IMR-90 (cell line): ENCODE data around the gene MGAT4C. TPM values are rescaled to one million over a fixed set of nuclear protein-coding genes. Genes with fewer than 3 reads are reported as not detected.

Experiments used
- ATAC-seq: fragments of 200-7000 bp; cut with Tn5 transposase; 2 replicates; pipeline ENCODE4 v1.9.1; 2020; ENCODE audit warnings: low read depth, mild to moderate bottlenecking, moderate library complexity
- BruUV-seq: library from RNA; stranded (reverse); fragments of 400-500 nt; replicated peaks from 2 replicates; lab custom pipeline; 2021; lab: Mats Ljungman, UMichigan
- CTCF ChIA-PET: fragments of 300-600 bp; formaldehyde crosslinking; extraction: SDS; loops from one replicate; lab custom pipeline; 2021; ENCODE audit warnings: antibody characterized with exemption; lab: Yijun Ruan, JAX
- POLR2A ChIA-PET: fragments of 300-600 bp; sonication (Branson Sonifier 250); formaldehyde crosslinking; loops from one replicate; lab custom pipeline; 2022; ENCODE audit warnings: antibody characterized with exemption; ENCODE audit not compliant: unreplicated experiment; lab: Charles Lee
- DNase-seq: peaks from one replicate; pipeline ENCODE4 v3.0.0; 2013
- H2AFZ ChIP-seq: replicated peaks from 2 replicates; pipeline ENCODE3; 2013; ENCODE audit warnings: low read length, mild to moderate bottlenecking; ENCODE audit not compliant: poor library complexity
- H2AK5ac ChIP-seq: 2 replicates; pipeline ENCODE4 v1.6.1; 2013; ENCODE audit warnings: low read depth, low read length, inconsistent platforms
- H2AK9ac ChIP-seq: replicated peaks from 2 replicates; pipeline ENCODE3; 2013; ENCODE audit warnings: mild to moderate bottlenecking, low read depth, low read length, moderate library complexity; ENCODE audit not compliant: poor library complexity
- H2BK120ac ChIP-seq: 2 replicates; pipeline ENCODE4 v1.6.1; 2013; ENCODE audit warnings: low read depth, low read length, inconsistent platforms
- H2BK15ac ChIP-seq: 3 replicates; pipeline ENCODE4 v1.6.1; 2013; ENCODE audit warnings: low read depth, low read length, inconsistent platforms
- H2BK20ac ChIP-seq: 2 replicates; pipeline ENCODE4 v1.6.1; 2013; ENCODE audit warnings: low read depth, mild to moderate bottlenecking, inconsistent platforms, low read length, moderate library complexity
- H2BK5ac ChIP-seq: 2 replicates; pipeline ENCODE4 v1.6.1; 2013; ENCODE audit warnings: mild to moderate bottlenecking, low read depth, low read length, inconsistent platforms; ENCODE audit not compliant: poor library complexity, severe bottlenecking
- H3K14ac ChIP-seq: replicated peaks from 2 replicates; pipeline ENCODE4 v1.6.1; 2013; ENCODE audit warnings: low read depth, low read length, inconsistent platforms
- H3K18ac ChIP-seq: 2 replicates; pipeline ENCODE4 v1.6.1; 2013; ENCODE audit warnings: low read depth, low read length, control low read depth
- H3K23ac ChIP-seq: 2 replicates; pipeline ENCODE4 v1.6.1; 2013; ENCODE audit warnings: low read depth, low read length, inconsistent platforms
- H3K27ac ChIP-seq: 2 replicates; pipeline ENCODE4 v1.5.1; 2013; ENCODE audit warnings: mild to moderate bottlenecking, control low read depth, low read length; ENCODE audit not compliant: insufficient read depth
- H3K27me3 ChIP-seq: 2 replicates; pipeline ENCODE4 v1.6.1; 2013; ENCODE audit warnings: low read length; ENCODE audit not compliant: control insufficient read depth, insufficient read depth
- H3K36me3 ChIP-seq: 2 replicates; pipeline ENCODE4 v1.6.1; 2013; ENCODE audit warnings: low read length, mixed read lengths; ENCODE audit not compliant: control insufficient read depth, insufficient read depth
- H3K4ac ChIP-seq: 2 replicates; pipeline ENCODE4 v1.6.1; 2013; ENCODE audit warnings: low read depth, low read length, inconsistent platforms
- H3K4me1 ChIP-seq: 2 replicates; pipeline ENCODE4 v1.6.1; 2013; ENCODE audit warnings: low read length, mixed read lengths; ENCODE audit not compliant: control insufficient read depth, insufficient read depth
- H3K4me2 ChIP-seq: 2 replicates; pipeline ENCODE4 v1.6.1; 2013; ENCODE audit warnings: low read depth, mild to moderate bottlenecking, control low read depth, low read length, moderate library complexity
- H3K4me3 ChIP-seq: 2 replicates; pipeline ENCODE4 v1.5.1; 2013; ENCODE audit warnings: low read depth, mild to moderate bottlenecking, control low read depth, low read length, moderate library complexity; ENCODE audit not compliant: insufficient read depth
- H3K56ac ChIP-seq: 2 replicates; pipeline ENCODE4 v1.6.1; 2013; ENCODE audit warnings: low read length, inconsistent platforms; ENCODE audit not compliant: insufficient read depth; ENCODE audit errors: extremely low read depth
- H3K79me1 ChIP-seq, 2 experiments: 2 replicates each; pipeline ENCODE4 v1.6.1; 2013; ENCODE audit warnings: low read length in 2 of 2, inconsistent platforms in 1 of 2, low read depth in 1 of 2
- H3K9ac ChIP-seq: 2 replicates; pipeline ENCODE4 v1.6.1; 2013; ENCODE audit warnings: low read depth, low read length, control low read depth
- H3K9me1 ChIP-seq: 2 replicates; pipeline ENCODE4 v1.6.1; 2013; ENCODE audit warnings: low read length, inconsistent platforms; ENCODE audit not compliant: insufficient read depth
- H3K9me3 ChIP-seq: 2 replicates; pipeline ENCODE4 v1.6.1; 2013; ENCODE audit warnings: low read length; ENCODE audit not compliant: control insufficient read depth, insufficient read depth
- H4K20me1 ChIP-seq: 2 replicates; pipeline ENCODE4 v1.6.1; 2013; ENCODE audit warnings: low read length, inconsistent platforms; ENCODE audit not compliant: insufficient read depth
- H4K5ac ChIP-seq: 2 replicates; pipeline ENCODE4 v1.6.1; 2013; ENCODE audit warnings: mild to moderate bottlenecking, low read depth, low read length, control low read depth
- H4K8ac ChIP-seq, 2 experiments: 2 replicates each; pipeline ENCODE4 v1.6.1; 2013; ENCODE audit warnings: low read depth in 2 of 2, low read length in 2 of 2, control low read depth in 1 of 2, inconsistent platforms in 1 of 2
- H4K91ac ChIP-seq: 2 replicates; pipeline ENCODE4 v1.6.1; 2013; ENCODE audit warnings: low read depth, low read length, inconsistent platforms; ENCODE audit not compliant: insufficient read depth
- FOS ChIP-seq: fragments of 150-350 bp; IDR thresholded peaks from 2 replicates; pipeline ENCODE4 v1.6.1; 2016; ENCODE audit warnings: low read depth, low read length
- MAZ ChIP-seq: IDR thresholded peaks from 2 replicates; pipeline ENCODE4 v1.6.1; 2012; ENCODE audit warnings: low read depth, mild to moderate bottlenecking, low read length, improper control_type of control experiment, moderate library complexity, borderline replicate concordance
- RAD21 ChIP-seq: IDR thresholded peaks from 2 replicates; pipeline ENCODE4 v1.6.1; 2012; ENCODE audit warnings: low read length, improper control_type of control experiment
- RCOR1 ChIP-seq: IDR thresholded peaks from 2 replicates; pipeline ENCODE4 v1.6.1; 2012; ENCODE audit warnings: mild to moderate bottlenecking, low read length, improper control_type of control experiment; ENCODE audit not compliant: insufficient replicate concordance
- WGBS, 2 experiments: methylation state at CpG; one replicate each; pipeline versions ENCODE4 v1.1.5 to v1.1.7; 2013; ENCODE audit warnings: missing lambda C conversion rate in 2 of 2; ENCODE audit not compliant: insufficient read length in 1 of 2; ENCODE audit errors: extremely low coverage in 2 of 2; 5-methylcytosine and 5-hydroxymethylcytosine counted together
- dilution Hi-C: fragments of 300-500 bp; cut with HindIII; formaldehyde crosslinking; loops from one replicate; pipeline ENCODE4 v1.14.3; 2018; ENCODE audit warnings: low sequenced_read_pairs; ENCODE audit not compliant: unreplicated experiment
- in situ Hi-C: fragments of 300-500 bp; cut with MboI; formaldehyde crosslinking; loops from 3 replicates; pipeline ENCODE4 v1.14.3; 2019; ENCODE audit warnings: low sequenced_read_pairs, inconsistent platforms, mixed read lengths
- intact Hi-C: fragments of 100-400 bp; cut with micrococcal nuclease; formaldehyde crosslinking; loops from 2 replicates; pipeline ENCODE4 v1.10.0; 2022
- polyA plus RNA-seq, 3 experiments: library from polyadenylated mRNA; depleted of rRNA; stranded (reverse); fragments of >200 nt; gene quantifications; 2 replicates each; pipeline ENCODE4 v1.2.3, GENCODE V29; 2012; ENCODE audit warnings: low replicate concordance in 1 of 3
- total RNA-seq: library from RNA; depleted of rRNA; stranded (reverse); fragments of >200 nt; gene quantifications from 2 replicates; pipeline ENCODE4 v1.2.3, GENCODE V29; 2012
- TF ChIP-seq, protein P1 (sequence below): fragments of 150-350 bp; IDR thresholded peaks from 2 replicates; pipeline ENCODE4 v1.6.1; 2017; ENCODE audit warnings: mild to moderate bottlenecking, antibody characterized with exemption, low read length, low read depth

MGAT4C gene
- total and polyA plus RNA-seq, 2 of the 4 experiments (the other 2 are of a cell fraction): not detected

DNA sequence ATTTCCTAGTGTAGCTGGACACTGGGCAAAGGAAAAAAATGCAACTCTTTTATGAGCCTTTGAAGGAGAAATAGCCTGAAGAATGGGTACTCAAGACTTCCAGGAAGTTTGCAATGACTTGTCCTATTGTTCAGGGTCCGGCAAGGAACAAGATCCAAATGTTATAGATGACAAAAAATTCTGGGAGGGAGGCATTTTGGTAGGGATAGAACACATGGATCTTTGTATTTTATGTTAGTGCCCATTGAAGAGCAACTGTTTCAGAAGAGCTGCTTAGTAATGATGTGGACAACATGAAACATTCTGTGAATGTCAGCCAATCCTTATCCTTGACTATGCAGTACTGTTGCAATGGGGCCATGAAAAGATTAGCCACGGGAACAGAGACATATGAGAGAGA is 138.0 kb downstream of the MGAT4C start:
- no peak overlapping the region for H2AK9ac ChIP-seq
- H2BK5ac ChIP-seq: no peak overlapping the region
- H3K23ac ChIP-seq: no peak overlapping the region
- no peaks in the 10 kb centered on the region for H3K9me3 ChIP-seq
- no CpG with 5 or more reads among the region's 2 CpGs for WGBS, 2 experiments
- TF ChIP-seq, protein P1, sequence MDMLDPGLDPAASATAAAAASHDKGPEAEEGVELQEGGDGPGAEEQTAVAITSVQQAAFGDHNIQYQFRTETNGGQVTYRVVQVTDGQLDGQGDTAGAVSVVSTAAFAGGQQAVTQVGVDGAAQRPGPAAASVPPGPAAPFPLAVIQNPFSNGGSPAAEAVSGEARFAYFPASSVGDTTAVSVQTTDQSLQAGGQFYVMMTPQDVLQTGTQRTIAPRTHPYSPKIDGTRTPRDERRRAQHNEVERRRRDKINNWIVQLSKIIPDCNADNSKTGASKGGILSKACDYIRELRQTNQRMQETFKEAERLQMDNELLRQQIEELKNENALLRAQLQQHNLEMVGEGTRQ: no peak
- no peak for TF ChIP-seq RAD21
- no peak for TF ChIP-seq FOS
- no peak for TF ChIP-seq MAZ
- no peak for TF ChIP-seq RCOR1
- no peaks in the 10 kb centered on the region for H3K4me1 ChIP-seq
- H3K9me1 ChIP-seq: no peaks in the 10 kb centered on the region
- H4K20me1 ChIP-seq: no peaks in the 10 kb centered on the region
- H3K79me1 ChIP-seq: no peaks in the 10 kb centered on the region
- ATAC-seq (no peak), DNase-seq (no peak)
- H4K8ac ChIP-seq: no peak overlapping the region
- H2AK5ac ChIP-seq: no peak overlapping the region
- no peak overlapping the region for H3K9ac ChIP-seq
- no peaks in the 10 kb centered on the region for H3K36me3 ChIP-seq
- no peak overlapping the region for H3K18ac ChIP-seq
- in situ Hi-C loops: no loop called here
- no peak overlapping the region for H3K4me2 ChIP-seq
- intact Hi-C loops: no loop called here
- no peak overlapping the region for H2AFZ ChIP-seq
- H3K4me3 ChIP-seq: no peak overlapping the region
- H2BK20ac ChIP-seq: no peak overlapping the region
- H2BK120ac ChIP-seq: no peak overlapping the region
- dilution Hi-C loops: no loop called here
- H4K91ac ChIP-seq: no peak overlapping the region
- no peaks in the 10 kb centered on the region for H3K27me3 ChIP-seq
- H3K27ac ChIP-seq: no peak overlapping the region
- H3K4ac ChIP-seq: no peak overlapping the region
- H3K14ac ChIP-seq: no peak overlapping the region
- ChIA-PET CTCF (no interaction called here), POLR2A (no interaction called here)
- no TSS peak for BruUV-seq
- H4K5ac ChIP-seq: no peak overlapping the region
- no peak overlapping the region for H2BK15ac ChIP-seq
- no peak overlapping the region for H3K56ac ChIP-seq
